GM12873 (cell line): ENCODE measurements around the gene DEPDC5.

Experiments
- CTCF ChIP-seq: IDR thresholded peaks from 2 replicates; pipeline ENCODE4 v1.5.1; 2012; ENCODE audit warnings: low read depth, mild to moderate bottlenecking, moderate library complexity, low read length, control low read depth; ENCODE audit not compliant: insufficient read depth; ENCODE audit errors: missing control alignments

Gene DEPDC5

GRCh38 chr22:31881200-31881599, 127.4 kb downstream of the DEPDC5 start:
- no peak for TF ChIP-seq CTCF

GRCh38 chr22:31881865-31882264, 128.0 kb downstream of the DEPDC5 start:
- TF ChIP-seq CTCF, result no peak

- TF ChIP-seq CTCF, result no peak
Measured at GRCh38 chr22:31882971-31883370, 129.2 kb downstream of the DEPDC5 start.

GRCh38 chr22:31883989-31884388, 130.2 kb downstream of the DEPDC5 start:
- TF ChIP-seq CTCF, result no peak

- TF ChIP-seq CTCF, result no peak
Measured at GRCh38 chr22:31891366-31892079, 137.7 kb downstream of the DEPDC5 start.

- TF ChIP-seq CTCF, result no peak
Measured at GRCh38 chr22:31892080-31892433, 138.2 kb downstream of the DEPDC5 start.

- no peak for TF ChIP-seq CTCF
Measured at GRCh38 chr22:31893460-31893859, 139.6 kb downstream of the DEPDC5 start.
